H4 (cell line): Measurements from ENCODE around the gene ALOX15. TPM values are rescaled to one million over a fixed set of nuclear protein-coding genes. Genes with fewer than 3 reads are reported as not detected.

Experiments used
- total RNA-seq: library from RNA; depleted of rRNA; stranded (reverse); fragments of >200 nt; shearing (Covaris generic); gene quantifications from 2 replicates; pipeline ENCODE4 v1.2.3, GENCODE V29; 2014; rRNA removed

Gene ALOX15
- total RNA-seq, 1 experiment from 2014 or later = not detected

Other genes starting within 250 kb of the ALOX15 start
- gene SPNS3, start 207.7 kb downstream of the ALOX15 start, total RNA-seq = 0.04 and 0.08 TPM in 2 replicates
- gene SPNS2, start 142.8 kb downstream of the ALOX15 start, total RNA-seq = 0.06 and 0.52 TPM in 2 replicates
- gene MYBBP1A, start 86.3 kb downstream of the ALOX15 start, total RNA-seq = 15.0 and 16.4 TPM in 2 replicates
- gene GGT6, start 81.1 kb downstream of the ALOX15 start, total RNA-seq = not detected in 2 replicates
- gene SMTNL2, start 57.1 kb downstream of the ALOX15 start, total RNA-seq = 0.08 TPM in 1 of 2 replicates, not detected in the other
- gene PELP1, start 62.5 kb upstream of the ALOX15 start, total RNA-seq = 4.1 and 4.4 TPM in 2 replicates
- gene ARRB2, start 69.0 kb upstream of the ALOX15 start, total RNA-seq = 2.4 and 4.1 TPM in 2 replicates
- gene MED11, start 89.8 kb upstream of the ALOX15 start, total RNA-seq = 15.8 and 24.0 TPM in 2 replicates
- not detected in 2 replicates for gene ZMYND15, start 98.2 kb upstream of the ALOX15 start, total RNA-seq
- gene CXCL16, start 98.2 kb upstream of the ALOX15 start, total RNA-seq = 1.5 and 7.3 TPM in 2 replicates
- not detected in 2 replicates for gene TM4SF5, start 130.2 kb upstream of the ALOX15 start, total RNA-seq
- not detected in 2 replicates for gene VMO1, start 144.7 kb upstream of the ALOX15 start, total RNA-seq
- gene GLTPD2, start 147.3 kb upstream of the ALOX15 start, total RNA-seq = not detected in 2 replicates
- 186 and 232 TPM in 2 replicates for gene PSMB6, start 154.5 kb upstream of the ALOX15 start, total RNA-seq
- gene PLD2, start 165.5 kb upstream of the ALOX15 start, total RNA-seq = 5.0 and 11.7 TPM in 2 replicates
- 7.4 and 8.4 TPM in 2 replicates for gene MINK1, start 191.7 kb upstream of the ALOX15 start, total RNA-seq